ENCODE measurements around the gene TLR2. TPM values are rescaled to one million over a fixed set of nuclear protein-coding genes. Genes with fewer than 3 reads are reported as not detected.

The TLR2 gene
- total and polyA plus RNA-seq, 2 of the 4 experiments (the other 2 are of a cell fraction): under 0.01 to 0.03 TPM

DNA sequence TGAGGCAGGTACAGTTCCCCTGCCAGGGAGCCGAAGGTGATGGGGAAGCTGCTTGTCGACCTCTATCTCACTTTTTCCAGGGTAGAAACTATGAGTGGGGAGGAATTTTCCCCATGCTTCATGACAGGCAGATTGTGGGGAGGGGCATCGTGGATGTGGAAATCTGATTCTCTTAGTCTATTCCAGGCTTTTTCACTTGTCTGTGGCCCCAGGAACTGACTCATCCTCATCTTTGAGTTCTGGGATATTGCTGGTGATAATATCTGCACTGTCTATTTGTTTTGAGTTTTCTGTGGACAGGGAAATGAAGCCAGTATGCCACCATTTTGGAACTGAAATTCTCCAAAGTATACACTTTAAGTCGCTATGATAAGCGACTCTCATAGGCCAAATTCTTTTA lies 7.6 kb upstream of the TLR2 start:
- ChIA-PET POLR2A (ENCODE audit: unreplicated experiment) (no interaction called here), CTCF (no interaction called here)
- Histone ChIP-seq H3K27ac (ENCODE audit: insufficient read depth, low read length) (no peak overlapping the region), H3K4me2 (ENCODE audit: low read depth, low read length) (no peak overlapping the region), H2BK5ac (ENCODE audit: low read depth, low read length, poor library complexity, severe bottlenecking) (no peak overlapping the region), H2AFZ (replicated peaks; ENCODE audit: low read length, poor library complexity) (no peak overlapping the region), H4K91ac (ENCODE audit: insufficient read depth, low read depth, low read length) (no peak overlapping the region), H2AK5ac (ENCODE audit: low read depth, low read length) (no peak overlapping the region), H3K14ac (replicated peaks; ENCODE audit: low read depth, low read length) (no peak overlapping the region), H3K9me3 (ENCODE audit: control insufficient read depth, insufficient read depth, low read length) (no peaks in the 10 kb centered on the region), H3K4ac (ENCODE audit: low read depth, low read length) (no peak overlapping the region), H2AK9ac (replicated peaks; ENCODE audit: low read depth, low read length, poor library complexity) (no peak overlapping the region), H3K56ac (ENCODE audit: extremely low read depth, insufficient read depth, low read length) (no peak overlapping the region), H2BK120ac (ENCODE audit: low read depth, low read length) (no peak overlapping the region), H3K9me1 (ENCODE audit: insufficient read depth, low read length) (no peaks in the 10 kb centered on the region), H3K18ac (ENCODE audit: low read depth, low read length) (no peak overlapping the region), H3K79me1 (ENCODE audit: low read depth in 1 of 2, low read length in 2 of 2) (no peaks in the 10 kb centered on the region), H3K27me3 (ENCODE audit: control insufficient read depth, insufficient read depth, low read length) (0 out of 2 replicates have a peak, but pooled peaks cover 3% of the 10 kb centered on the region), H3K23ac (ENCODE audit: low read depth, low read length) (no peak overlapping the region), H3K9ac (ENCODE audit: low read depth, low read length) (no peak overlapping the region), H2BK20ac (ENCODE audit: low read depth, low read length) (no peak overlapping the region), H3K36me3 (ENCODE audit: control insufficient read depth, insufficient read depth, low read length) (no peaks in the 10 kb centered on the region), H2BK15ac (ENCODE audit: low read depth, low read length) (no peak overlapping the region), H4K8ac (ENCODE audit: low read depth in 2 of 2, low read length in 2 of 2) (no peak overlapping the region), H4K5ac (ENCODE audit: low read depth, low read length) (no peak overlapping the region), H3K4me1 (ENCODE audit: control insufficient read depth, insufficient read depth, low read length) (peaks cover 2% of the 10 kb centered on the region; the same call in 1 of the 2 replicates), H4K20me1 (ENCODE audit: insufficient read depth, low read length) (no peaks in the 10 kb centered on the region), H3K4me3 (ENCODE audit: insufficient read depth, low read depth, low read length) (no peak overlapping the region)
- no peak for ATAC-seq (ENCODE audit: low read depth)
- no TSS peak for BruUV-seq (replicated peaks)
- dilution Hi-C loops (cut with HindIII; ENCODE audit: low sequenced_read_pairs, unreplicated experiment): no loop called here
- intact Hi-C loops (cut with micrococcal nuclease): no loop called here
- peak; percentile 12 for DNase-seq
- in situ Hi-C loops (cut with MboI; ENCODE audit: low sequenced_read_pairs): no loop called here
- WGBS, 2 experiments (ENCODE audit: extremely low coverage in 2 of 2, insufficient read length in 1 of 2): no CpG with 5 or more reads among the region's 5 CpGs
- TF ChIP-seq FOS (IDR thresholded peaks at IDR 0.05; ENCODE audit: low read depth, low read length): no peak
- TF ChIP-seq MAZ (IDR thresholded peaks at IDR 0.05; ENCODE audit: borderline replicate concordance, low read depth, low read length): no peak
- TF ChIP-seq NFE2L2 (IDR thresholded peaks at IDR 0.05; ENCODE audit: low read depth, low read length): no peak
- TF ChIP-seq, protein P1, sequence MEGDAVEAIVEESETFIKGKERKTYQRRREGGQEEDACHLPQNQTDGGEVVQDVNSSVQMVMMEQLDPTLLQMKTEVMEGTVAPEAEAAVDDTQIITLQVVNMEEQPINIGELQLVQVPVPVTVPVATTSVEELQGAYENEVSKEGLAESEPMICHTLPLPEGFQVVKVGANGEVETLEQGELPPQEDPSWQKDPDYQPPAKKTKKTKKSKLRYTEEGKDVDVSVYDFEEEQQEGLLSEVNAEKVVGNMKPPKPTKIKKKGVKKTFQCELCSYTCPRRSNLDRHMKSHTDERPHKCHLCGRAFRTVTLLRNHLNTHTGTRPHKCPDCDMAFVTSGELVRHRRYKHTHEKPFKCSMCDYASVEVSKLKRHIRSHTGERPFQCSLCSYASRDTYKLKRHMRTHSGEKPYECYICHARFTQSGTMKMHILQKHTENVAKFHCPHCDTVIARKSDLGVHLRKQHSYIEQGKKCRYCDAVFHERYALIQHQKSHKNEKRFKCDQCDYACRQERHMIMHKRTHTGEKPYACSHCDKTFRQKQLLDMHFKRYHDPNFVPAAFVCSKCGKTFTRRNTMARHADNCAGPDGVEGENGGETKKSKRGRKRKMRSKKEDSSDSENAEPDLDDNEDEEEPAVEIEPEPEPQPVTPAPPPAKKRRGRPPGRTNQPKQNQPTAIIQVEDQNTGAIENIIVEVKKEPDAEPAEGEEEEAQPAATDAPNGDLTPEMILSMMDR (conservative IDR thresholded peaks at IDR 0.05; ENCODE audit: low read depth, low read length): no peak
- TF ChIP-seq RCOR1 (IDR thresholded peaks at IDR 0.05; ENCODE audit: insufficient replicate concordance, low read length): no peak
- TF ChIP-seq RFX5 (IDR thresholded peaks at IDR 0.05; ENCODE audit: low read depth, low read length): no peak
- no peak for TF ChIP-seq MXI1 (IDR thresholded peaks at IDR 0.05; ENCODE audit: borderline replicate concordance, low read depth, low read length)
- TF ChIP-seq, protein P2, sequence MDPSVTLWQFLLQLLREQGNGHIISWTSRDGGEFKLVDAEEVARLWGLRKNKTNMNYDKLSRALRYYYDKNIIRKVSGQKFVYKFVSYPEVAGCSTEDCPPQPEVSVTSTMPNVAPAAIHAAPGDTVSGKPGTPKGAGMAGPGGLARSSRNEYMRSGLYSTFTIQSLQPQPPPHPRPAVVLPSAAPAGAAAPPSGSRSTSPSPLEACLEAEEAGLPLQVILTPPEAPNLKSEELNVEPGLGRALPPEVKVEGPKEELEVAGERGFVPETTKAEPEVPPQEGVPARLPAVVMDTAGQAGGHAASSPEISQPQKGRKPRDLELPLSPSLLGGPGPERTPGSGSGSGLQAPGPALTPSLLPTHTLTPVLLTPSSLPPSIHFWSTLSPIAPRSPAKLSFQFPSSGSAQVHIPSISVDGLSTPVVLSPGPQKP (IDR thresholded peaks at IDR 0.05; ENCODE audit: borderline replicate concordance, low read depth, low read length): no peak
- TF ChIP-seq POLR2A (IDR thresholded peaks at IDR 0.05; ENCODE audit: low read depth, low read length): no peak
- no peak for TF ChIP-seq CHD1 (IDR thresholded peaks at IDR 0.05; ENCODE audit: low read depth, low read length)
- TF ChIP-seq BHLHE40 (IDR thresholded peaks at IDR 0.05; ENCODE audit: low read depth, low read length): no peak
- TF ChIP-seq USF2 (IDR thresholded peaks at IDR 0.05; ENCODE audit: low read depth, low read length): no peak
- TF ChIP-seq CEBPB (IDR thresholded peaks at IDR 0.05; ENCODE audit: low read depth, low read length): no peak
- TF ChIP-seq MAFK (IDR thresholded peaks at IDR 0.05; ENCODE audit: low read depth, low read length): no peak
- TF ChIP-seq RAD21 (IDR thresholded peaks at IDR 0.05; ENCODE audit: low read length): no peak
- no peak for TF ChIP-seq SMC3 (IDR thresholded peaks at IDR 0.05; ENCODE audit: low read depth, low read length)

All from IMR-90 (cell line).